IMR-90 (cell line): ENCODE results near the gene TNNI2.

Experiments
- CEBPB ChIP-seq: IDR thresholded peaks from 2 replicates; pipeline ENCODE4 v1.6.1; 2012; ENCODE audit warnings: low read depth, low read length, improper control_type of control experiment
- POLR2A ChIP-seq: IDR thresholded peaks from 2 replicates; pipeline ENCODE4 v1.6.1; 2012; ENCODE audit warnings: mild to moderate bottlenecking, low read depth, low read length

- TF ChIP-seq POLR2A (no peak), CEBPB (no peak)
Measured at GRCh38 chr11:1889941-1890855, 51.4 kb downstream of the TNNI2 start.
